Astrocyte (in vitro differentiated cells and primary cell): ENCODE results near the gene KRTAP4-3. TPM values are rescaled to one million over a fixed set of nuclear protein-coding genes. Genes with fewer than 3 reads are reported as not detected.

Experiments used
- DNase-seq: peaks from one replicate; pipeline ENCODE4 v3.0.0-alpha.2; 2010; ENCODE audit warnings: low read depth
- FAIRE-seq: peaks from 2 replicates; lab custom pipeline; 2011; peaks lifted over from hg19 to GRCh38; lab: Jason Lieb, UNC
- H2AFZ ChIP-seq: 2 replicates; pipeline ENCODE4 v1.6.0; 2012; ENCODE audit warnings: low read depth, low read length, inconsistent platforms
- H3K27ac ChIP-seq: 2 replicates; pipeline ENCODE4 v1.5.1; 2011; ENCODE audit warnings: low read depth, low read length, inconsistent platforms
- H3K27me3 ChIP-seq: 2 replicates; pipeline ENCODE4 v1.6.0; 2011; ENCODE audit warnings: low read length, inconsistent platforms; ENCODE audit not compliant: insufficient read depth
- H3K36me3 ChIP-seq: 2 replicates; pipeline ENCODE4 v1.5.1; 2011; ENCODE audit warnings: low read length, inconsistent platforms; ENCODE audit not compliant: insufficient read depth
- H3K4me1 ChIP-seq: 2 replicates; pipeline ENCODE4 v1.5.1; 2011; ENCODE audit warnings: low read length, inconsistent platforms; ENCODE audit not compliant: insufficient read depth
- H3K4me2 ChIP-seq: 2 replicates; pipeline ENCODE4 v1.6.0; 2012; ENCODE audit warnings: low read length, inconsistent platforms
- H3K4me3 ChIP-seq: 2 replicates; pipeline ENCODE4 v1.5.1; 2011; ENCODE audit warnings: low read depth, mild to moderate bottlenecking, low read length, inconsistent platforms; ENCODE audit not compliant: insufficient read depth
- H3K79me2 ChIP-seq: 2 replicates; pipeline ENCODE4 v1.6.0; 2012; ENCODE audit warnings: mild to moderate bottlenecking, low read length, inconsistent platforms; ENCODE audit not compliant: insufficient read depth
- H3K9ac ChIP-seq: 2 replicates; pipeline ENCODE4 v1.6.0; 2012; ENCODE audit warnings: mild to moderate bottlenecking, low read length, inconsistent platforms
- H3K9me3 ChIP-seq: 2 replicates; pipeline ENCODE4 v1.5.1; 2012; ENCODE audit warnings: low read depth, mild to moderate bottlenecking, low read length, inconsistent platforms; ENCODE audit not compliant: insufficient read depth
- H4K20me1 ChIP-seq: 2 replicates; pipeline ENCODE4 v1.6.0; 2012; ENCODE audit warnings: low read length, inconsistent platforms; ENCODE audit not compliant: insufficient read depth
- H3K27ac Mint-ChIP-seq: one replicate; pipeline ENCODE4 v1.8.0; 2021; ENCODE audit warnings: mild to moderate bottlenecking, mixed read lengths; ENCODE audit not compliant: unreplicated experiment
- H3K27me3 Mint-ChIP-seq: one replicate; pipeline ENCODE4 v1.8.0; 2021; ENCODE audit warnings: low read depth, mixed read lengths; ENCODE audit not compliant: unreplicated experiment
- H3K36me3 Mint-ChIP-seq: one replicate; pipeline ENCODE4 v1.8.0; 2021; ENCODE audit warnings: low read depth, mixed read lengths; ENCODE audit not compliant: unreplicated experiment
- H3K4me1 Mint-ChIP-seq: one replicate; pipeline ENCODE4 v1.8.0; 2021; ENCODE audit warnings: low read depth, mixed read lengths; ENCODE audit not compliant: unreplicated experiment
- H3K4me3 Mint-ChIP-seq: one replicate; pipeline ENCODE4 v1.8.0; 2021; ENCODE audit warnings: mild to moderate bottlenecking, moderate library complexity, mixed read lengths; ENCODE audit not compliant: unreplicated experiment
- H3K9me3 Mint-ChIP-seq: one replicate; pipeline ENCODE4 v1.8.0; 2021; ENCODE audit warnings: mild to moderate bottlenecking, mixed read lengths; ENCODE audit not compliant: unreplicated experiment
- CTCF ChIP-seq: IDR thresholded peaks from 2 replicates; pipeline ENCODE4 v1.5.1; 2011; ENCODE audit warnings: low read depth, mild to moderate bottlenecking, inconsistent platforms, low read length, moderate library complexity; ENCODE audit not compliant: insufficient read depth
- EZH2 ChIP-seq: IDR thresholded peaks from 2 replicates; pipeline ENCODE4 v1.6.1; 2012; ENCODE audit warnings: mild to moderate bottlenecking, low read length, inconsistent platforms; ENCODE audit not compliant: insufficient read depth
- total RNA-seq: library from RNA; stranded (reverse); gene quantifications from 2 replicates; pipeline ENCODE4 v1.2.1, GENCODE V29; 2021

Gene KRTAP4-3
- total RNA-seq, 1 donor from 2014 or later: not detected

GRCh38 chr17:41133880-41134735 lies 33.9 kb downstream of the KRTAP4-3 start:
- no peak overlapping the region for H3K4me3 Mint-ChIP-seq
- Histone ChIP-seq H3K4me1 (peaks cover 5% of the 10 kb centered on the region), H3K36me3 (no peaks in the 10 kb centered on the region), H3K27ac (no peak overlapping the region), H3K27me3 (no peaks in the 10 kb centered on the region), H3K9me3 (no peaks in the 10 kb centered on the region), H3K9ac (no peak overlapping the region), H3K79me2 (no peaks in the 10 kb centered on the region), H3K4me3 (no peak overlapping the region), H3K4me2 (no peak overlapping the region), H2AFZ (peak overlapping the region; percentile 6), H4K20me1 (no peaks in the 10 kb centered on the region)
- peaks cover 4% of the 10 kb centered on the region for H3K9me3 Mint-ChIP-seq
- no peaks in the 10 kb centered on the region for H3K36me3 Mint-ChIP-seq
- TF ChIP-seq CTCF: no peak
- TF ChIP-seq EZH2: no peak
- H3K27ac Mint-ChIP-seq: no peak overlapping the region
- DNase-seq: peak; percentile 8
- H3K27me3 Mint-ChIP-seq: no peaks in the 10 kb centered on the region
- peak; percentile 86 for FAIRE-seq
- peaks cover 10% of the 10 kb centered on the region for H3K4me1 Mint-ChIP-seq

- no peaks in the 10 kb centered on the region for H3K27me3 Mint-ChIP-seq
- Histone ChIP-seq H3K27ac (peak overlapping the region; percentile 49), H2AFZ (no peak overlapping the region), H3K4me1 (peaks cover 5% of the 10 kb centered on the region), H3K9me3 (no peaks in the 10 kb centered on the region), H3K4me3 (no peak overlapping the region), H4K20me1 (no peaks in the 10 kb centered on the region), H3K9ac (no peak overlapping the region), H3K79me2 (no peaks in the 10 kb centered on the region), H3K27me3 (no peaks in the 10 kb centered on the region), H3K4me2 (peak overlapping the region; percentile 49), H3K36me3 (no peaks in the 10 kb centered on the region)
- FAIRE-seq: peak; percentile 59
- H3K4me3 Mint-ChIP-seq: no peak overlapping the region
- TF ChIP-seq CTCF (no peak), EZH2 (no peak)
- DNase-seq: peak; percentile 65
- H3K9me3 Mint-ChIP-seq: peaks cover 4% of the 10 kb centered on the region
- peaks cover 10% of the 10 kb centered on the region for H3K4me1 Mint-ChIP-seq
- H3K36me3 Mint-ChIP-seq: no peaks in the 10 kb centered on the region
- peak overlapping the region; percentile 43 for H3K27ac Mint-ChIP-seq
These were observed 36.0 kb downstream of the KRTAP4-3 start for GRCh38 chr17:41131979-41132378.

GRCh38 chr17:41127371-41127770 lies 40.6 kb downstream of the KRTAP4-3 start:
- TF ChIP-seq EZH2 (no peak), CTCF (no peak)
- H3K9ac ChIP-seq: no peak overlapping the region
- H3K27ac Mint-ChIP-seq: no peak overlapping the region
- H3K9me3 ChIP-seq: no peaks in the 10 kb centered on the region
- H3K27me3 Mint-ChIP-seq: no peaks in the 10 kb centered on the region
- H3K36me3 Mint-ChIP-seq: no peaks in the 10 kb centered on the region
- H3K27ac ChIP-seq: no peak overlapping the region
- no peak overlapping the region for H3K4me2 ChIP-seq
- no peak overlapping the region for H2AFZ ChIP-seq
- FAIRE-seq: no peak
- no peaks in the 10 kb centered on the region for H3K79me2 ChIP-seq
- H3K4me1 Mint-ChIP-seq: peaks cover 19% of the 10 kb centered on the region
- no peak overlapping the region for H3K4me3 Mint-ChIP-seq
- H4K20me1 ChIP-seq: no peaks in the 10 kb centered on the region
- peaks cover 5% of the 10 kb centered on the region for H3K4me1 ChIP-seq
- no peaks in the 10 kb centered on the region for H3K27me3 ChIP-seq
- H3K36me3 ChIP-seq: no peaks in the 10 kb centered on the region
- H3K4me3 ChIP-seq: no peak overlapping the region
- H3K9me3 Mint-ChIP-seq: peaks cover 4% of the 10 kb centered on the region
- DNase-seq: no peak
